HL-60 (cell line): ENCODE data around the gene MAP3K20.
"Not testable (repeated sequence)": the region's sequence is repeated elsewhere in the genome, so short reads cannot be mapped to it uniquely, and the experiment has no call there.

Source experiments
- DNase-seq, 2 experiments: peaks; one replicate each; pipeline ENCODE4 v3.0.0-alpha.2; 2010 to 2020; ENCODE audit warnings: low read depth in 1 of 2, low spot score in 1 of 2
- H3K27ac ChIP-seq: fragments of 250-450 bp; sonication (Bioruptor Pico); replicated peaks from 2 replicates; pipeline ENCODE4 v1.5.1; 2020; ENCODE audit warnings: mild to moderate bottlenecking, moderate library complexity
- H3K27me3 ChIP-seq: fragments of 250-450 bp; sonication (Bioruptor Pico); 2 replicates; pipeline ENCODE4 v1.5.1; 2021; ENCODE audit warnings: mild to moderate bottlenecking, moderate library complexity; ENCODE audit not compliant: insufficient read depth, poor library complexity, severe bottlenecking
- H3K4me3 ChIP-seq: replicated peaks from 2 replicates; pipeline ENCODE4 v1.5.1; 2011; ENCODE audit warnings: mild to moderate bottlenecking, control low read depth, low read length; ENCODE audit not compliant: insufficient read depth
- GABPA ChIP-seq: IDR thresholded peaks from 2 replicates; pipeline ENCODE4 v1.6.1; 2012; ENCODE audit warnings: low read depth
- POLR2AphosphoS5 ChIP-seq: IDR thresholded peaks from 2 replicates; pipeline ENCODE4 v1.6.1; 2012; ENCODE audit warnings: low read depth
- SPI1 ChIP-seq: IDR thresholded peaks from 2 replicates; pipeline ENCODE4 v1.6.1; 2012; ENCODE audit warnings: low read depth, mild to moderate bottlenecking, borderline replicate concordance
- TF ChIP-seq, protein P1 (sequence below): IDR thresholded peaks from one replicate; pipeline ENCODE4 v1.5.1; 2011; ENCODE audit warnings: low read length, control low read depth, inconsistent platforms; ENCODE audit not compliant: insufficient read depth
- TF ChIP-seq, protein P2 (sequence below): IDR thresholded peaks from 2 replicates; pipeline ENCODE4 v1.6.1; 2012; ENCODE audit warnings: low read depth; ENCODE audit not compliant: insufficient replicate concordance

MAP3K20 gene

DNA sequence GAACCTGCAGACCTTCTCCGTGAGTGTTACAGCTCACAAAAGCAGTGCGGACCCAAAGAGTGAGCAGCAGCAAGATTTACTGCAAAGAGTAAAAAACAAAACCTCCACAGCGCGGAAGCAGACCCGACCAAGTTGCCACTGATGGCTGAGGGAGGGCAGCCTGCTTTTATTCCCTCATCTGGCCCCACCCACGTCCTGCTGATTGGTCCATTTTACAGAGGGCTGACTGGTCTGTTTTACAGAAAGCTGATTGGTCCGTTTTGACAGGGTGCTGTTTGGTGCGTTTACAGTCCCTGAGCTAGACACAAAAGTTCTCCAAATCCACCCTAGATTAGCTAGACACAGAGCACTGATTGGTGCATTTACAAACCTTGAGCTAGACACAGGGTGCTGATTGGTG lies 206.3 kb downstream of the MAP3K20 start:
- not testable (repeated sequence) for H3K27me3 ChIP-seq, DNase-seq, H3K27ac ChIP-seq, H3K4me3 ChIP-seq

DNA sequence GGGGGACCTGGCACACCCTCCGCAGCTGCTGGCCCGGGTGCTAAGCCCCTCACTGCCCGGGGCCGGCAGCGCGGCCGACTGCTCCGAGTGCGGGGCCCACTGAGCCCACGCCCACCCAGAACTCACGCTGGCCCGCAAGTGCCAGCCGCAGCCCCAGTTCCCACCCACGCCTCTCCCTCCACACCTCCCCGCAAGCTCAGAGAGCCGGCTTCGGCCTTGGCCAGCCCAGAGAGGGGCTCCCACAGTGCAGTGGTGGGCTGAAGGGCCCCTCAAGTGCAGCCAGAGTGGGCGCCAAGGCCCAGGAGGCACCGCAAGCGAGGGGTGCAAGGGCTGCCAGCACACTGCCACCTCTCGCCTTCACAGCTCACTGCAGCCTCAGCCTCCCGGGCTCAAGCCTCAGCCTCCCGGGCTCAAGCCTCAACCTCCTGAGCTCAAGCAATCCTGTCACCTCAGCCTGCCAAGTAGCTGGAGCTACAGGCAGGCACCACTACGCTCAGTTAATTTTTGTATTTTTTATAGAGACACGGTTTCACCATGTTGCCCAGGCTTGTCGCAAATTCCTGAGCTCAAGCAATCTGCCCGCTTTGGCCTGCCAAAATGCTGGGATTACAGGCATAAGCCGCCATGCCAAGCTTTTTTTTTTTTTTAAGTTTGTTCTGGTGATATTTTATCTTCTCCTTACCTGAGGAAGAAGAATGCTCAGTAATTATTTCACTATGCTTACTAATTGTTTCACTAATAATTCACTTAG lies 207.3 kb downstream of the MAP3K20 start:
- no peaks in the 10 kb centered on the region for H3K27me3 ChIP-seq
- no peak overlapping the region for H3K27ac ChIP-seq
- no peak for DNase-seq
- TF ChIP-seq, protein P1, sequence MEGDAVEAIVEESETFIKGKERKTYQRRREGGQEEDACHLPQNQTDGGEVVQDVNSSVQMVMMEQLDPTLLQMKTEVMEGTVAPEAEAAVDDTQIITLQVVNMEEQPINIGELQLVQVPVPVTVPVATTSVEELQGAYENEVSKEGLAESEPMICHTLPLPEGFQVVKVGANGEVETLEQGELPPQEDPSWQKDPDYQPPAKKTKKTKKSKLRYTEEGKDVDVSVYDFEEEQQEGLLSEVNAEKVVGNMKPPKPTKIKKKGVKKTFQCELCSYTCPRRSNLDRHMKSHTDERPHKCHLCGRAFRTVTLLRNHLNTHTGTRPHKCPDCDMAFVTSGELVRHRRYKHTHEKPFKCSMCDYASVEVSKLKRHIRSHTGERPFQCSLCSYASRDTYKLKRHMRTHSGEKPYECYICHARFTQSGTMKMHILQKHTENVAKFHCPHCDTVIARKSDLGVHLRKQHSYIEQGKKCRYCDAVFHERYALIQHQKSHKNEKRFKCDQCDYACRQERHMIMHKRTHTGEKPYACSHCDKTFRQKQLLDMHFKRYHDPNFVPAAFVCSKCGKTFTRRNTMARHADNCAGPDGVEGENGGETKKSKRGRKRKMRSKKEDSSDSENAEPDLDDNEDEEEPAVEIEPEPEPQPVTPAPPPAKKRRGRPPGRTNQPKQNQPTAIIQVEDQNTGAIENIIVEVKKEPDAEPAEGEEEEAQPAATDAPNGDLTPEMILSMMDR = no peak
- TF ChIP-seq GABPA (no peak), POLR2AphosphoS5 (no peak), SPI1 (no peak)
- TF ChIP-seq, protein P2, sequence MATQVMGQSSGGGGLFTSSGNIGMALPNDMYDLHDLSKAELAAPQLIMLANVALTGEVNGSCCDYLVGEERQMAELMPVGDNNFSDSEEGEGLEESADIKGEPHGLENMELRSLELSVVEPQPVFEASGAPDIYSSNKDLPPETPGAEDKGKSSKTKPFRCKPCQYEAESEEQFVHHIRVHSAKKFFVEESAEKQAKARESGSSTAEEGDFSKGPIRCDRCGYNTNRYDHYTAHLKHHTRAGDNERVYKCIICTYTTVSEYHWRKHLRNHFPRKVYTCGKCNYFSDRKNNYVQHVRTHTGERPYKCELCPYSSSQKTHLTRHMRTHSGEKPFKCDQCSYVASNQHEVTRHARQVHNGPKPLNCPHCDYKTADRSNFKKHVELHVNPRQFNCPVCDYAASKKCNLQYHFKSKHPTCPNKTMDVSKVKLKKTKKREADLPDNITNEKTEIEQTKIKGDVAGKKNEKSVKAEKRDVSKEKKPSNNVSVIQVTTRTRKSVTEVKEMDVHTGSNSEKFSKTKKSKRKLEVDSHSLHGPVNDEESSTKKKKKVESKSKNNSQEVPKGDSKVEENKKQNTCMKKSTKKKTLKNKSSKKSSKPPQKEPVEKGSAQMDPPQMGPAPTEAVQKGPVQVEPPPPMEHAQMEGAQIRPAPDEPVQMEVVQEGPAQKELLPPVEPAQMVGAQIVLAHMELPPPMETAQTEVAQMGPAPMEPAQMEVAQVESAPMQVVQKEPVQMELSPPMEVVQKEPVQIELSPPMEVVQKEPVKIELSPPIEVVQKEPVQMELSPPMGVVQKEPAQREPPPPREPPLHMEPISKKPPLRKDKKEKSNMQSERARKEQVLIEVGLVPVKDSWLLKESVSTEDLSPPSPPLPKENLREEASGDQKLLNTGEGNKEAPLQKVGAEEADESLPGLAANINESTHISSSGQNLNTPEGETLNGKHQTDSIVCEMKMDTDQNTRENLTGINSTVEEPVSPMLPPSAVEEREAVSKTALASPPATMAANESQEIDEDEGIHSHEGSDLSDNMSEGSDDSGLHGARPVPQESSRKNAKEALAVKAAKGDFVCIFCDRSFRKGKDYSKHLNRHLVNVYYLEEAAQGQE = no peak
- H3K4me3 ChIP-seq = no peak overlapping the region

DNA sequence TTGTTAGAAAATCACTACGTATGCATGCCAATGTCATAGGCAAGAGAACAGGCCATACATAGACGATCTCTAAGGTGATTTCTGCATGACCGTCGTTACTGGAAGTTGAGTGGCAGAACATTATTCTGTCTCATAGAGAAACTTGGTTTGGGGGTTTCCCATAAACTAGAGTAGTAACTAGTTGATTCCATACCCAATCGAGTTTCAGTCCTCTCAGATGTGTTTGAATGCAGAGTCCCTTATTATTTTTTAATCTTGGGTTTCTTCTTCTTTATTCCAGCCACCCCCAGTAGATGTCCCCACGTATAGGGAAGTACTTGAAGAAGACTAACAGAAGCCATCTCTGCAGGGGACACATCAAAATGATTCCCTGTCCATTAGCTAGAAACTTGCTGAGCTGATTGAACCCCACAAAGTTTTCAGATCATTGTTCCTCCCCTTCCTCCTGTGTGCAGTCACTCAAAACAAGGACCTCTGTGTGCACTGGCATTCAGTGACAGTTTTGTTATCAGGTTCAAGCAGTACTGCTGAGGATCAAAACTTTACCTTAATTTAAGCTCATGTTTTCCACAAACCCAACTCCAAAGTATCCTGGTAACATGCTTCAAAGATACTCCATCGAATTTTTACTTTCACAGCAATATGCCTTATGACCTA lies 210.6 kb downstream of the MAP3K20 start:
- DNase-seq = no peak
- H3K27ac ChIP-seq = no peak overlapping the region
- TF ChIP-seq SPI1 (no peak), POLR2AphosphoS5 (no peak), GABPA (no peak)
- TF ChIP-seq, protein P2 = no peak
- H3K4me3 ChIP-seq = no peak overlapping the region
- no peaks in the 10 kb centered on the region for H3K27me3 ChIP-seq

DNA sequence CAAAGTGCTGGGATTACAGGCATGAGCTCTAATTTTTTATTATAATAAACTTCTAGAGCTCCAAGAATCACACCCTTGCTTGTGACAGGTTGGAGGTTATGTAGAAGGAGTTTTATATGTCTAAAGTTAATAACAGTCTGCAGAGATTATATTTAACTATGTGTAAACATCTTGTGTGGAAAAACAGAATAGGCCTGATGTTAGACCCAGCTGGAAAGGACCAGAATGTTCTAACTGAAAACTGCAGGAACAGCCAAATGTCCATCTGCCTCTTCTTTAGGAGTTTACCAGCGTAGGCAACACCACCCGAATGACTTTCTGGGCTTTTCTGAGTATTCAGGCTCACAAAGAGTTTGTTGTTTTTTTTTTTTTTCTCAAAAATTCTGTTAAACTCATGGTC lies 211.9 kb downstream of the MAP3K20 start:
- DNase-seq = no peak
- TF ChIP-seq, protein P2 = no peak
- TF ChIP-seq GABPA (no peak), SPI1 (no peak), POLR2AphosphoS5 (no peak)
- TF ChIP-seq, protein P1 = no peak
- H3K27me3 ChIP-seq = no peaks in the 10 kb centered on the region
- no peak overlapping the region for H3K27ac ChIP-seq
- no peak overlapping the region for H3K4me3 ChIP-seq
